HG03280 (cell line): ENCODE measurements around the gene GAS2L3.
A peak's percentile ranks its signal among the peaks of the same experiment; 100 is the strongest.

Experiments
- ATAC-seq: cut with Tn5 transposase; IDR thresholded peaks from one replicate; pipeline ENCODE4 v1.9.1; 2021; ENCODE audit warnings: mild to moderate bottlenecking, moderate library complexity; ENCODE audit not compliant: unreplicated experiment

The GAS2L3 gene

GRCh38 chr12:100656856-100657255 lies 83.4 kb downstream of the GAS2L3 start:
- ATAC-seq, result no peak

GRCh38 chr12:100661300-100661951 lies 87.9 kb downstream of the GAS2L3 start:
- ATAC-seq, result no peak

- ATAC-seq, result no peak
Observed at GRCh38 chr12:100666588-100666987, 93.1 kb downstream of the GAS2L3 start.

- ATAC-seq, result peak; percentile 82
Observed at GRCh38 chr12:100668945-100669536, 95.6 kb downstream of the GAS2L3 start.

- no peak for ATAC-seq
Observed at GRCh38 chr12:100669922-100670321, 96.4 kb downstream of the GAS2L3 start.

- ATAC-seq, result peak; percentile 18
Observed at GRCh38 chr12:100671396-100672074, 98.1 kb downstream of the GAS2L3 start.

GRCh38 chr12:100672075-100672592 lies 98.7 kb downstream of the GAS2L3 start:
- ATAC-seq, result peak; percentile 77

GRCh38 chr12:100674036-100674888 lies 100.8 kb downstream of the GAS2L3 start:
- ATAC-seq, result no peak
